A549 treated with DMSO at 1 μM for 4 hours (cell line): ENCODE measurements around the gene RNF141. TPM values are rescaled to one million over a fixed set of nuclear protein-coding genes. Genes with fewer than 3 reads are reported as not detected.

ENCODE experiments used
- total RNA-seq: library from RNA; stranded (reverse); fragments of 200-300 nt; extraction: Qiagen RNA extraction; gene quantifications from 5 replicates; pipeline ENCODE4 v1.2.3, GENCODE V29; 2022; ENCODE audit warnings: low read depth

Gene RNF141, protein sequence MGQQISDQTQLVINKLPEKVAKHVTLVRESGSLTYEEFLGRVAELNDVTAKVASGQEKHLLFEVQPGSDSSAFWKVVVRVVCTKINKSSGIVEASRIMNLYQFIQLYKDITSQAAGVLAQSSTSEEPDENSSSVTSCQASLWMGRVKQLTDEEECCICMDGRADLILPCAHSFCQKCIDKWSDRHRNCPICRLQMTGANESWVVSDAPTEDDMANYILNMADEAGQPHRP
- total RNA-seq: 17.8 to 25.8 TPM (median 23.4 TPM) in 5 replicates

GRCh38 chr11:10540915-10541560, at the start of gene RNF141:
Gene RNF141 (minus strand): TSS chr11:10541187. CDS start chr11:10534158, 7,029 bp downstream.

DNA sequence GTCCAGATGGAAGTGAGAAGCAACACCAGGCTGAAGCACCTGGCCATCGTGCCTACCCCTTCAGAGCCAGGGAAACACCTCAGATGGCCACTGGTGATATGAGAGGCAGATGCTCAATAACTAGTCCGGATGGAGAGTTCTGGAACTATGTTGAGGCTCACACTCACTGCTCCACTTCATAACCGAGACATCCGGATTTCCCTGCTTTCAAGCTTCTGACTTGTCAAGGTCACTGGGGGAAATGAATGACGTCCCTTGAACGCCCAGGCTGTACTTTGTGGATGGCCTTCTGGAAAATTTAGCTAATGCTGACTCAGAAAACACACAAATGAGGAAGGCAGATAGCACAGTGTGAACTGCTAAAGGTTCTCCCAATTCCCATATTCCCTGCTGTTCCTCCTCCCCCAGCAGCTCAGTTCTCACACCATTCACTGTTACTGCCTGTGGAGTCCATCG, 27.5 kb upstream of the RNF141 start, which contains the start of gene LYVE1:
LYVE1 (minus strand) TSS at position 180 of the 456 bp plus-strand sequence; CDS start at position 47, 133 bp downstream.

Other genes with a start within 250 kb of the RNF141 start
- 12.6 to 16.0 TPM (median 15.6 TPM) in 5 replicates for gene SBF2, start 247.0 kb downstream of the RNF141 start, total RNA-seq
- gene ADM, start 236.1 kb downstream of the RNF141 start, total RNA-seq: 65.3 to 131 TPM (median 73.6 TPM) in 5 replicates
- 8.5 to 11.1 TPM (median 9.1 TPM) in 5 replicates for gene AMPD3, start 85.9 kb downstream of the RNF141 start, total RNA-seq
- gene LYVE1, start 27.5 kb upstream of the RNF141 start, total RNA-seq: 0.03 to 0.17 TPM (median 0.05 TPM) in 3 of 5 replicates, not detected in the others
- gene IRAG1, start 152.6 kb upstream of the RNF141 start, total RNA-seq: 0.02 to 0.08 TPM (median 0.05 TPM) in 3 of 5 replicates, not detected in the others
- gene CTR9, start 210.1 kb upstream of the RNF141 start, total RNA-seq: 23.0 to 27.8 TPM (median 27.2 TPM) in 5 replicates